Measurements from ENCODE around the gene CLDN24. TPM values are rescaled to one million over a fixed set of nuclear protein-coding genes. Genes with fewer than 3 reads are reported as not detected.

The CLDN24 gene
- total RNA-seq, 1 experiment from 2014 or later, result not detected

- Mint-ChIP-seq H3K9me3 (ENCODE audit: low read depth, unreplicated experiment) (peaks cover 7% of the 10 kb centered on the region), H3K27ac (ENCODE audit: unreplicated experiment) (no peak overlapping the region), H3K36me3 (ENCODE audit: insufficient read depth, unreplicated experiment) (no peaks in the 10 kb centered on the region), H3K4me3 (ENCODE audit: low read depth, unreplicated experiment) (no peak overlapping the region), H3K27me3 (ENCODE audit: unreplicated experiment) (no peaks in the 10 kb centered on the region), H3K4me1 (ENCODE audit: low read depth, unreplicated experiment) (peaks cover 25% of the 10 kb centered on the region)
- DNase-seq, result no peak
- no peak for TF ChIP-seq CTCF (IDR thresholded peaks at IDR 0.05; ENCODE audit: unreplicated experiment)
- TSS peak; percentile 73 for BruUV-seq (replicated peaks)
- intact Hi-C loops (cut with micrococcal nuclease; ENCODE audit: unreplicated experiment), result no loop called here
- CTCF ChIA-PET, result no interaction called here
Measured at GRCh38 chr4:183349673-183350072, 27.4 kb upstream of the CLDN24 start.

GRCh38 chr4:183348706-183349659 lies 26.8 kb upstream of the CLDN24 start:
- peak; percentile 55 for DNase-seq
- TF ChIP-seq CTCF (IDR thresholded peaks at IDR 0.05; ENCODE audit: unreplicated experiment), result no peak
- intact Hi-C loops (cut with micrococcal nuclease; ENCODE audit: unreplicated experiment), result no loop called here
- BruUV-seq (replicated peaks), result no TSS peak
- Mint-ChIP-seq H3K4me1 (ENCODE audit: low read depth, unreplicated experiment) (peaks cover 18% of the 10 kb centered on the region), H3K27me3 (ENCODE audit: unreplicated experiment) (no peaks in the 10 kb centered on the region), H3K9me3 (ENCODE audit: low read depth, unreplicated experiment) (peaks cover 7% of the 10 kb centered on the region), H3K27ac (ENCODE audit: unreplicated experiment) (no peak overlapping the region), H3K4me3 (ENCODE audit: low read depth, unreplicated experiment) (no peak overlapping the region), H3K36me3 (ENCODE audit: insufficient read depth, unreplicated experiment) (no peaks in the 10 kb centered on the region)
- CTCF ChIA-PET, result no interaction called here

DNA sequence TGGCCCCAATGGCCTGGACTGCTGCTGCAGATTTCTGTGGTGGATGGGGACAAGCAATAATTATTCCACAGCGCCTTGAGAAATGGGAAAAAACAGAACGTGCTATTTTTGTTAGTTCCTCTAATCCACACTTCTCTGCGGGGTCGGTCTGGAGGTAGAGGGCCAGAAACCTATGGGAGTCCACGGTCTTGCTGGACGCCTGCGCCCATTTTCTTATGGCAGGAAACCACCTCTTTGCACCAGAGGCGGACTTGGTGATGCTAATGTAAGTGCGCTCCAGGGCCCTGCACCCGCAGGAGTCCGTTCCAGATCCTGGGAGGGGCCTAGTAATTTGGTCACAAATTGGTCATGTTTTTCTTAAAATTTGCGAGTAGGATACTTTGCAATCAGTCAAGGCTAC lies 25.9 kb upstream of the CLDN24 start:
- intact Hi-C loops (cut with micrococcal nuclease; ENCODE audit: unreplicated experiment), result no loop called here
- Mint-ChIP-seq H3K4me3 (ENCODE audit: low read depth, unreplicated experiment) (no peak overlapping the region), H3K4me1 (ENCODE audit: low read depth, unreplicated experiment) (peaks cover 16% of the 10 kb centered on the region), H3K27ac (ENCODE audit: unreplicated experiment) (no peak overlapping the region), H3K27me3 (ENCODE audit: unreplicated experiment) (no peaks in the 10 kb centered on the region), H3K36me3 (ENCODE audit: insufficient read depth, unreplicated experiment) (no peaks in the 10 kb centered on the region), H3K9me3 (ENCODE audit: low read depth, unreplicated experiment) (peaks cover 7% of the 10 kb centered on the region)
- CTCF ChIA-PET, result no interaction called here
- no peak for DNase-seq
- no TSS peak for BruUV-seq (replicated peaks)
- no peak for TF ChIP-seq CTCF (IDR thresholded peaks at IDR 0.05; ENCODE audit: unreplicated experiment)

DNA sequence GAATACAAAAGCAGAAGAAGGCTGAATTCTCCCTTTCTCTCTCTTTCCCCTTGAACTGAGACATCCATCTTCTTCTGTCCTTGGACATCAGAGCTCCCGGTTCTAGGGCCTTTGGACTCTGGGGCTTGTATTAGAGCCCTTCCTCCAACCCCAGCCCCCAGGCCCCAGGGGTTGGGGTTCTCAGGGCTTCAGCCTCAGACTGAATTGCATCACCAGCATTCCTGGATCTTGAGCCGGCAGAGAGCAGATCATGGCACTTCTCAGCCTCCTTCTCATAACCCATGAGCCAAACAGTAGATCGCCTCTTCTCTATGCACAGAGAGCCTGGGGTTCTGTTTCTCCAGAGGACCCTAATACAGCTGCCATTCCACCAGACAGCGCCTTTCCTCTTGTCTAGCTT lies 25.3 kb upstream of the CLDN24 start:
- no peaks in the 10 kb centered on the region for H3K27me3 Mint-ChIP-seq (ENCODE audit: unreplicated experiment)
- BruUV-seq (replicated peaks), result no TSS peak
- intact Hi-C loops (cut with micrococcal nuclease; ENCODE audit: unreplicated experiment), result no loop called here

More for the DNA sequence above, 25.3 kb upstream of the CLDN24 start:
- CTCF ChIA-PET, result no interaction called here
- peaks cover 16% of the 10 kb centered on the region for H3K4me1 Mint-ChIP-seq (ENCODE audit: low read depth, unreplicated experiment)
- H3K36me3 Mint-ChIP-seq (ENCODE audit: insufficient read depth, unreplicated experiment), result no peaks in the 10 kb centered on the region
- no peak overlapping the region for H3K27ac Mint-ChIP-seq (ENCODE audit: unreplicated experiment)
- H3K9me3 Mint-ChIP-seq (ENCODE audit: low read depth, unreplicated experiment), result peaks cover 7% of the 10 kb centered on the region
- TF ChIP-seq CTCF (IDR thresholded peaks at IDR 0.05; ENCODE audit: unreplicated experiment), result no peak
- H3K4me3 Mint-ChIP-seq (ENCODE audit: low read depth, unreplicated experiment), result no peak overlapping the region
- DNase-seq, result no peak
